Right atrium auricular region (tissue), 2 donors: ENCODE measurements around the gene MED31. TPM values are rescaled to one million over a fixed set of nuclear protein-coding genes. Genes with fewer than 3 reads are reported as not detected.

Experiments
- DNase-seq: peaks from one replicate; pipeline ENCODE4 v3.0.0-alpha.2; 2019; ENCODE audit warnings: low spot score
- H3K27ac ChIP-seq, 2 donors: fragments of 200-600 bp; sonication (generic); 1 replicate in 1 of 2; 2 replicates in 1 of 2; pipeline ENCODE4 v1.5.1; 2016 to 2019
- H3K27me3 ChIP-seq, 2 donors: fragments of 200-600 bp; sonication (generic); one replicate each; pipeline versions ENCODE4 v1.5.1 to v1.6.0; 2017 to 2019
- H3K36me3 ChIP-seq: fragments of 200-600 bp; sonication (generic); one replicate; pipeline ENCODE4 v1.5.1; 2016
- H3K4me1 ChIP-seq, 2 donors: fragments of 200-600 bp; sonication (generic); one replicate each; pipeline versions ENCODE4 v1.5.1 to v1.6.0; 2017 to 2019
- H3K4me3 ChIP-seq, 2 donors: fragments of 200-600 bp; sonication (generic); 1 replicate in 1 of 2; 2 replicates in 1 of 2; pipeline ENCODE4 v1.5.1; 2017 to 2019; ENCODE audit warnings: mild to moderate bottlenecking in 1 of 2, moderate library complexity in 1 of 2
- H3K9me3 ChIP-seq, 2 donors: fragments of 200-600 bp; sonication (generic); one replicate each; pipeline ENCODE4 v1.5.1; 2019
- total RNA-seq, 2 donors: library from RNA; depleted of rRNA; stranded (reverse); fragments of >200 nt; gene quantifications; one replicate each; pipeline ENCODE4 v1.1.0, GENCODE V29; 2016
- TF ChIP-seq, protein P1 (sequence below), 2 donors: fragments of 200-600 bp; sonication (generic); IDR thresholded peaks; one replicate each; pipeline ENCODE4 v1.5.1; 2019; ENCODE audit warnings: antibody characterized with exemption in 2 of 2

The MED31 gene
- total RNA-seq, 2 donors from 2014 or later: 7.0 to 8.2 TPM

DNA sequence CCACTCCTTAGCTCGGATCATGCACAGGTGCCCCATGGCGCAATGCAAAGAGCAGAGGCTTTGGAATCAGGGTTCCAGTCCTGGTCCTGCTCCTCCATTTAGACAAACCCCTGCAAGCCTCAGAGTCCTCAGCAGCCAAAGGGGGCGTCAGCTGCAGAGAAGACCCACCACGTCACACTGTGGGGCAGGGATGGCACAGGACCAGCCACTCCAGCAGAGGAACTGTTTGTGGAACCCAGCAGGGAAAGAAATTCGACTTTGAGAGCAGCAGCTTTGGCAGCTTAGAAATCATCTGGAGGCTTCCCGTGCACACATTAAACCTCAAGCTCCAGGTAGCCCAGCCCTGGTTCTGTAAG, 25.4 kb upstream of the MED31 start:
- no peaks in the 10 kb centered on the region for H3K9me3 ChIP-seq
- H3K4me3 ChIP-seq: no peak overlapping the region
- TF ChIP-seq, protein P1, sequence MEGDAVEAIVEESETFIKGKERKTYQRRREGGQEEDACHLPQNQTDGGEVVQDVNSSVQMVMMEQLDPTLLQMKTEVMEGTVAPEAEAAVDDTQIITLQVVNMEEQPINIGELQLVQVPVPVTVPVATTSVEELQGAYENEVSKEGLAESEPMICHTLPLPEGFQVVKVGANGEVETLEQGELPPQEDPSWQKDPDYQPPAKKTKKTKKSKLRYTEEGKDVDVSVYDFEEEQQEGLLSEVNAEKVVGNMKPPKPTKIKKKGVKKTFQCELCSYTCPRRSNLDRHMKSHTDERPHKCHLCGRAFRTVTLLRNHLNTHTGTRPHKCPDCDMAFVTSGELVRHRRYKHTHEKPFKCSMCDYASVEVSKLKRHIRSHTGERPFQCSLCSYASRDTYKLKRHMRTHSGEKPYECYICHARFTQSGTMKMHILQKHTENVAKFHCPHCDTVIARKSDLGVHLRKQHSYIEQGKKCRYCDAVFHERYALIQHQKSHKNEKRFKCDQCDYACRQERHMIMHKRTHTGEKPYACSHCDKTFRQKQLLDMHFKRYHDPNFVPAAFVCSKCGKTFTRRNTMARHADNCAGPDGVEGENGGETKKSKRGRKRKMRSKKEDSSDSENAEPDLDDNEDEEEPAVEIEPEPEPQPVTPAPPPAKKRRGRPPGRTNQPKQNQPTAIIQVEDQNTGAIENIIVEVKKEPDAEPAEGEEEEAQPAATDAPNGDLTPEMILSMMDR (IDR thresholded peaks at IDR 0.05): no peak
- no peaks in the 10 kb centered on the region for H3K4me1 ChIP-seq
- no peak for DNase-seq
- no peak overlapping the region for H3K27ac ChIP-seq
- H3K27me3 ChIP-seq: no peaks in the 10 kb centered on the region
- no peaks in the 10 kb centered on the region for H3K36me3 ChIP-seq

GRCh38 chr17:6675201-6675825, 23.9 kb upstream of the MED31 start:
- Histone ChIP-seq H3K4me1 (no peaks in the 10 kb centered on the region), H3K27ac (no peak overlapping the region), H3K36me3 (no peaks in the 10 kb centered on the region), H3K27me3 (no peaks in the 10 kb centered on the region), H3K9me3 (no peaks in the 10 kb centered on the region), H3K4me3 (no peak overlapping the region)
- TF ChIP-seq, protein P1 (IDR thresholded peaks at IDR 0.05): no peak
- no peak for DNase-seq

DNA sequence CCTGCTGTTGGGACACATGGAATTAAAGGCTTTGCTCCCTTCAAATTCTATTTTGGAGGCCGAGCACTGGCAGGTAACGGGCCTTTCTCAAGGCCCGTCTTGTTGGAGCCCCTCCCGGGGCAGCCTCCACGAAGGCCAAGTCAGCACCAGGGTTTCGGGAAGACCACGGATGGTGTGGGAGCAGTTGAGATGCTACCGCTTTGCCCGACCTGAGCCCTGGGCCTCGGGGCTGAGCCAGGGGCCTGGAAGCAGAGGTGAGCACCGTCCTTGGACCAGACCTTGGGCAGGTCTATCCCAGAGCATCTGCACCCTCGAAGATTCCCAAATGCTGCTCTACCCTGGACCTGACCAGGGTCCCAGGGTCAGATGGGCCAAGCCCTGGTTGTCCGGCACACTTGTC, 23.2 kb upstream of the MED31 start:
- TF ChIP-seq, protein P1 (IDR thresholded peaks at IDR 0.05): no peak
- H3K27me3 ChIP-seq: no peaks in the 10 kb centered on the region

DNA sequence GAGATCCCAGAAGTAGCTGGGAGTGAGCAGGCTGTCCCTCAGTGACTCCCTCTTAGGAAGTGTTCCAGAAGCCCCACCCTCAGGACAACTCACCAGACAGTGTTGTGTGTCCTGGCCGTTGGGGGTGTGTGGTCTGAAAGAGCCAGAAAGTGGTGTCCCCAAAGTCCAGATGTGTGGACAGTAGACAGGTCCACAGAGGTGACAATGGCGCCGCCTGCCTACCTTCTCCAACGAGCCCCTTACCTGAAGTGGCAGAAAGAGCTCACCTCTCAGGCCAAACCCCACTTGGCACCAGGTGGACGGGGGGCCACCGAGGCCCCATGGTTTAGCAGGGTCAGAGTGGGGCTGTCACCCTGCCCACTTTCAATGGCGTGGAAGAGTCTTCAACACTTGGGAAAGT, 20.0 kb upstream of the MED31 start:
- H3K4me1 ChIP-seq: no peaks in the 10 kb centered on the region
- H3K9me3 ChIP-seq: no peaks in the 10 kb centered on the region
- no peaks in the 10 kb centered on the region for H3K36me3 ChIP-seq
- H3K27me3 ChIP-seq: no peaks in the 10 kb centered on the region
- H3K27ac ChIP-seq: no peak overlapping the region
- no peak overlapping the region for H3K4me3 ChIP-seq
- no peak for DNase-seq
- TF ChIP-seq, protein P1 (IDR thresholded peaks at IDR 0.05): no peak

More for the DNA sequence above, 23.2 kb upstream of the MED31 start:
- H3K4me3 ChIP-seq: no peak overlapping the region
- H3K36me3 ChIP-seq: no peaks in the 10 kb centered on the region
- H3K9me3 ChIP-seq: no peaks in the 10 kb centered on the region
- DNase-seq: no peak
- no peaks in the 10 kb centered on the region for H3K4me1 ChIP-seq
- no peak overlapping the region for H3K27ac ChIP-seq

- no peak overlapping the region for H3K4me3 ChIP-seq
- no peak for DNase-seq
- H3K9me3 ChIP-seq: no peaks in the 10 kb centered on the region
- no peaks in the 10 kb centered on the region for H3K4me1 ChIP-seq
- no peaks in the 10 kb centered on the region for H3K36me3 ChIP-seq
- TF ChIP-seq, protein P1 (IDR thresholded peaks at IDR 0.05): no peak
- H3K27me3 ChIP-seq: no peaks in the 10 kb centered on the region
- H3K27ac ChIP-seq: no peak overlapping the region
Observed at GRCh38 chr17:6670999-6671398, 19.6 kb upstream of the MED31 start.

GRCh38 chr17:6670571-6670970, 19.2 kb upstream of the MED31 start:
- DNase-seq: no peak
- Histone ChIP-seq H3K9me3 (no peaks in the 10 kb centered on the region), H3K27ac (no peak overlapping the region), H3K27me3 (no peaks in the 10 kb centered on the region), H3K4me1 (no peaks in the 10 kb centered on the region), H3K4me3 (no peak overlapping the region), H3K36me3 (no peaks in the 10 kb centered on the region)
- TF ChIP-seq, protein P1 (IDR thresholded peaks at IDR 0.05): no peak
